ENCODE results near the gene SASH1.
"Not testable (repeated sequence)": the region's sequence is repeated elsewhere in the genome, so short reads cannot be mapped to it uniquely, and the experiment has no call there.

Gene SASH1

DNA sequence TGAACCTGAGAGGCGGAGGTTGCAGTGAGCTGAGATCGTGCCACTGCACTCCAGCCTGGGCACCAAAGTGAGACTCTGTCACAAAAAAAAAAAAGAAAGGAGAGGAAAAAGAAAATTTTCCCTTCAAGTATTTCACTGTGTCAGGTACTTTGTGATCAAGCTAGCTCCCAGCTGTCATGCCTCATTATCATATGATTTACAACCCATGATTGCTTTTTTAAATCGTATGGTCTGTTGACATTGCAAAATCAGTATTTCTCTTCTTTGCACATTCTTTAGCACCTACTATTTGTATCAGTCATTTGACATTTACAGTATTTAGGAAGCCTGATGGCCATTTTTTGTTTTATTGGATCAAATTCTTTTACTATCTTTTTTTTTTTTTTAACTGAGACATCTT, 22.4 kb downstream of the SASH1 start:
- no peak for DNase-seq (ENCODE audit: low read depth)

DNA sequence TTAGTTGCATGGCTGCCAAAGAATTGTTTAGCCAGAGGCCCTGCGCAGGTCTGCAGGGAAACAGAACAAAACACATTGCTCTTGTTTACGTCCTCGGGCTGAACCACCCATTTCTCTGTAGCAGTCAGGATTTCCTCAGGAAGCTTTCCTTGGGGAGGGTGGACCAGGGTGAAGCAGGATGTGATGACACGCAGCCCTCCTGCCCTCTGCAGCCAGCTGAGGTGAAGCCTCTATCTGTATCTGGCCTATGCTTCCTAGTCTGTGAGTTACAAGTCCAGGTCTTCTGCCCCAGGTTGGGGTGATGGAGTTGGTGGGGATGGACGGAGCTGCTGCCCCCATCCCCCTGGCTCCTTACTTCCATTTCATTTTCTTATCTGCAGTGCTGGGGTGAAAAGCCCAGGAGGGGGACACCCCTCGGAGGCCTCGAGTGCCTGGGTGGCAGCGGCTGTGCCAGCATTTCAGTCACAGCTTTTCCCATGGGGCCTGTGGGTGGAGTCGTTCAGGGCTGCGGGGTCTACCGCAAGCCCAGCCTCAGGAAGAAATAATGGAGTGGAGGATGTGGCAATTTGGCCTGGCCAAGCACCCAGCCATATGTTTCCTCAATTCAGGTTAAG, 24.9 kb downstream of the SASH1 start:
- DNase-seq (ENCODE audit: low read depth): peak; percentile 81

DNA sequence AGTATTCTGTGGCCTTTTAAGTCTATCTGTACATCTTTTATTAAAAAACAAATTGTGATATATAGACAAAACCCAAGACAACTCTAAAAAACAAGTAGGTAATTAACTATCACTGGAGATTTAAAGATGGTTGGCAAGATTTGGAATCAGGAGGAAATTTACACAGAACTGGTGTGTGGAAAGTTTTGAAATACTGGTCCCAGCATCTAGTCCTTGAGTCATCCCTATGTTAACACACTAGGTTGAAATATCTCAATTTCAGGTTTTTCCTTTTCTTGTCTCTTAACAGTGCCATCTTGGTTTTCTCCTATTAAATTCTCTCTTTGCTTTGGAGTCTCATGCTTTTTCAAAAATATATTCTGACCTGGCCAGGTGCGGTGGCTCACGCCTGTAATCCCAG, 27.5 kb downstream of the SASH1 start:
- no peak for DNase-seq (ENCODE audit: low read depth)

DNA sequence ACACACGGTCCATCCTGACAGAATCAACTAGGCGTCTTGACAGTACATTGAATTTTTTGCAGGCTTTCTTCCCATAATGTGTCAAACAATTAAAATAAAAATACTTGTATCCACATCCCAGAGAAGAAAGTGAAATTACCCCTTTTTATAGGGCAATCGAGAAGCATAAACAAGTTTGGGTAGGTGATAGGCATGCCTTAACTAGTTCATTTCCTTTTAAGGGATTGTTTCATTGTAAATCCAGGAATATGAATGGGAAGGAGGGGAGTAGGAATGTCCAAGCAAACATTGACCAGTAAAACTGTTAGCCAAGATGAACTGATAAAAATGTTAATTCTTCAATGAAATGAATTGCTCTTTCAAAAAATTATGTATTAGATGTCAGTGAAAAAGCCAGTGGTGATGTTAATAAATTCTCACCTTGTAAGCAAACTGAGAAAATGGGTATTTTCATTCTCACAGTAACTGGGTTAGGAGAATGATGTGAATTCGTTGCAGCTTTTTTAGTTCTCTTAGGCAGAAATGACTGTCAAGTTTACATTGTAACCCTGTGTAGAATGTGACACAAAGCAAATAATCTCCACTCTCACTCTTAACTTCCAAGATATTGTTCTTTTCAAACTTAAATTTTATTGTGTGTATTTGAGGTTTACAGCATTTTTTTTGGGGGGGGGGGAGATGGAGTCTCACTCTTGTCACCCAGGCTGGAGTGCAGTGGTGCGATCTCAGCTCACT, 31.6 kb downstream of the SASH1 start:
- no peak for DNase-seq (ENCODE audit: low read depth)

DNA sequence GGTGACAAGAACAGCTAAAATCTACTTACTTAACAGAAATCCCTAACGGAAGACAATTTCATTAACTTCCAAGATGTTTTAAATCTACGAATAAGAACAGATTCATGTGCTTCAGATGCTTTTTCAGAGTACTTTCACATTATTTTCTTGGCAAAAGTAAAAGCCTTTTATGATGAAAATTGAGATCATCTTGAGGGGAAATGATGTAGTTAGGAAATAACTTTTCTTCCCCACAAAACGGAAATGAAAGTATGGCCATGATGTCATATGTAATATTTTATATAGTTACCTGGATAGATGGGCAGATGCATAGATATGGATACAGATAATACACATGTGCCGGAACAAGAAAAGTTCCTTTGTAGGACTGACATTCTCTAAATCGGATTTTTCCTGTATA, 32.8 kb downstream of the SASH1 start:
- no peak for DNase-seq (ENCODE audit: low read depth)

DNA sequence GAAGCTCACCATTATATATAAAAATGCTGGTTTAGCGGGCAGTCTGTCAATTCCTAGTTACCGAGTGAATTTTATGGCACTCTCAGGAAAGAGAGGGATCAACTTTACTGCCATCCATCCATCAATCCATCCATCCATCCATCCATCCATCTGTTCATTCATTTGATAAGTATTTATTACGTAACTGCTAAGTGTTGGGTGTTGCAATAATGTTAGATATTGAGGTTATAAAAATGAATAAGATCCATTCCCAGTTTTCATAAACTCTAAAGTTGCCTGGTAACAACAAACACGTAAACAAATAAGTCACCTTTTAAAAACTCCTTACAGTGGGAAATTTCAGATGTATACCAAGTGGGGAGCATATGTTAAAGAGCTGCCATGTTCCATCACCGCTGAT, 36.8 kb downstream of the SASH1 start:
- DNase-seq (ENCODE audit: low read depth): no peak

DNA sequence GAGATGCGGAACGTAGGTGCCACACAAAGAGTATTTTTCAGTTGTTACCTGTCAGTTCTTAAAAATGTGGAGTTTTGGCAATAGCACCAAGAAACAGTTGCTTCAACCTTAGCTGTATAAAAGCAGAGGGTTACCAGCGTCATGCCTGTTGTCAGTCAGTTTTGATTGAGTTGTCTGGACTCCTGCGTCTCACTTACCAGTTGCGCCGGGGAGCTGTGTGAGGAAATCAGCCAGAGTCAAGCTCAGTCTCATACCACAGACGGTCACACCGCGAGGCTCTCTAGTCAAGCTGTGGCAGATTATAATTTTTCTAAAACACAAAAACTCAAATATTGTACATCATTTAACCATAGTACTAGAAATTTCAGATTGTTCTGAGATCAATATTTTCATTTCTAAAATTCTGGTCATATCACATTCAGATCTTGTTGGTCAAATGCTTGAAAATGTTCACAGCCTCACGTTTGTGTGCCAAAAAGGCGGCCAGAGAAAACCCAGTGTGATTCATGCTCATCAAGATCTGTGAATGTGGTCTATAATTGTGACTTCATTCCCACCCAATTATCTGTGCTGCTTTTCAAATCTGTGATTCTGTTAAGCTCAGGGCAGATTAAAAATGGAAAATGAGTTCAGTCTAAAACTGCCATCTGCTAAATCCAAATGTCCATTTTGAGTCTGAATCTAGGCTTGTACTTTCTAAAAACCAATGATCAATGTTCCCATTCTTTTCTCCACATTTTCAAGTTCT, 37.5 kb downstream of the SASH1 start:
- no peak for DNase-seq (ENCODE audit: low read depth)

DNA sequence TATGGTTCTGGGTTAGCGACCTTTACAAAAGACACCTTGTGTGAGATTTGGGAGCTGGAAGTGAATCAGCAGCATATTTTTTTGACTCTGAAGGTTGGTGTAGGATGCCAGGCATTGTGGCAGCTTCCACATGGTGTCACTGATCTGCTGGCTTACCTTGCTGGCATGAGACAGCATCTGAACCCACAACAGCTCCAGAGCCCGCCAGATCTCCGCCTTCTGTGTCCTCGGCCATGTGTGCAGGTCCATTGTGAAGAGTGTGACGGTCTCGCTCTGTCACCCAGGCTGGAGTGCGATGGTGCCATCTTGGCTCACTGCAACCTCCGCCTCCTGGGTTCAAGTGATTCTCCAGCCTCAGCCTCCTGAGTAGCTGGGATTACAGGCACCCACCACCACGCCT, 39.4 kb downstream of the SASH1 start:
- DNase-seq (ENCODE audit: low read depth): not testable (repeated sequence)

DNA sequence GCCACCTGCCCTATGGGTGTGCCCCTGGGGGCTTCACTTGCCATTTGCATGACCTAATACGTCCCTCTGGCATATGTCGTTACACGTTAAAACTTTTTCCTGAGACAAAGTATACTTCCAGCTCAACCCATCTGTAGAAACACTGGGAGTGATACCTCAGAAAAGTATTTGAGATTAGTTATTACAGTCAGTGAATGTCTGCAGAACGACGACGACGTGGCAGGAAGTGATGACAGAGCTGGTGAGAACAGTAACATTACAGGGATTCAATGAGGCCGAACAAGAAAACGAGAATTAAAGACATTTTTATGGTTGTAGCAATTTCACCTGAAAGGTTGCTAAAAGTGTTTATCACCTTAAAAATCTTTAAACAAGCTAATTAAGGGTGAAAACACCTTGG, 40.2 kb downstream of the SASH1 start:
- DNase-seq (ENCODE audit: low read depth): no peak

DNA sequence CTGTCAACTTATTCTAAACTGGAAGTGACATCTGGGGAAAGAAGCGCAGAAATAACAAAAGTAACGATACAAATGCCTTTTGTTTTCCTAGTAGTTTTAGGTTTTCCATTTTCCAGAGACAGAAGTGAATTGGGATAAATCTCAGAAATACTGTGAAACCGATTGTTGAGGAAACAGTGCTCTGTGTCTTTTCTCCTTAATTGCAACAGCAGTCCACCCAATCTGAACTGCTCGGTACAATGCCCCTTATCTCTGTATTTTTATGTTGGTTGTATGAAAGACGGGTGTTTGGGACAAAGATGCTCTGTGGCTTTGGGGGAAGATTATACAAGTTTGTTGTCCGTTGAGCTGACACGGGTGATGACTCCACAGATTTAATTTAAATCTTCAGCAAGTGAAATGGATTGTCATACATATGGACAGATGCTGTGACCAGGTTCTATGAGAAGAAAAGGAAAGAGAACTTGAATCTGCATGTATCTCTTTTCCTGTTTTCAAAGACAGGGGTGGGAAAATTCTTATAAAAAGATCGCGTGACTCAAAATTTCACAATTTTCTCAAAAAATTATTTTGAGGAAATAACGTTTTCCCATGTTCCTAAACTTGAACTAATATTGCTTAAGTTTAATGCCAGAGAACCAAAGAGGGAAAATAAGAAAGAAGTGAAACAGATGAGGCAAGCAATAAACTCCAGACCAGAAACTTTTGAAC, 41.2 kb downstream of the SASH1 start:
- no peak for DNase-seq (ENCODE audit: low read depth)

DNA sequence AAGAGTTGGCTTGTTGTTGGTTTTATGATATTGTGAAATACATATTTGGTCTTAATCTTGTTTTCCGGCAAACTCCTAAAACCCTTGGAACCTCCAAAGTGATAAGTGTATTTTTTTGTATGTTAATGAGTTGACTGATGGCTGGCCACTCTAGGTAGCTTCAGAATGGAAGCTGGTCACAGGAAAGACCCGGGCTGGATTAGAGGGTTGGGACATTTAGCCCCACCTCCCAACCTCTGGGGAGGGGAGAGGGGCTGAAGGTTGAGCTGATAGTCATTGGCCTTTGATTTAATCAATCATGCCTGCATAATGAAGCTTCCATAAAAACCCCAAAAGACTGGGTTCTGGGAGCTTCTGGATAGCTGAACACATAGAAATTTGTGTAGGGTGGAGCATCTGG, 42.7 kb downstream of the SASH1 start:
- DNase-seq (ENCODE audit: low read depth): no peak

DNA sequence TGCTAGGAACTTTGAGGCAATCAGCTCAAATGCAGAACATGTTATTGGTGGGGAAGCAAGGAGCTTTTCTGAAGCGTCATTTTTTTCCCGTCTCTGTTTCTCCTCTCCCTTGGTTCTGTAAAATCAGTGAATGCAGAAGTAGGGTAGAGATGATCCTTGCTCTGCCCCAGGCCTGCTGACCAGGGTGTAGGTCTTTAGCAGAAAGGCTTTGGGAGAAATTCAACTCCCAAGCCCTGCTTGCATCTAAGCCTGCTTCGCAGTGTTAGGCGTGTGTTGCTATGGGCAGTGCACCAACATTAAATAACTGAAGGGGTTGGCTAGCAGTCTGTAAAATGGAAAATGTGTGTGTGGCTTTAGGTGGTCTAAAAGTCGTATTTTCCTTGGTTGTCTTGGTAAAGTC, 45.9 kb downstream of the SASH1 start:
- no peak for DNase-seq (ENCODE audit: low read depth)

DNA sequence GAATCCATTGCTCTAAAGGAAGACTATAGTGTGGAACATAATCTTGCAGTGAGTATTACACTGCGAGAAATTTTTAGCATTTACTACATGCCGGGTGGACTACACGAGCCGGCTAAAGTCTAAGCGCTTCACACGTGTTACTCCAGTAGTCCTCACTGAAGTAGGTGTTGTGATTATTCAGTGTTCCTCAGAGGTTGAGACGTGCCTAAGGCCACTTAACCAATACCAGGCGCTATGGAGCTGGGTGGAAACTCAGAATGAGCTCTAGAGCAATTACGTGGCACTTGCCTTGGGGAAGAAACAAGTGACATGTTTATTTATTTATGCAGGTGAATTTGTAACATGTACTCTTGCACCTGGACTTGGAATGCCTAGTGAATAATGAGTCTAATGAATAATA, 46.4 kb downstream of the SASH1 start:
- no peak for DNase-seq (ENCODE audit: low read depth)

DNA sequence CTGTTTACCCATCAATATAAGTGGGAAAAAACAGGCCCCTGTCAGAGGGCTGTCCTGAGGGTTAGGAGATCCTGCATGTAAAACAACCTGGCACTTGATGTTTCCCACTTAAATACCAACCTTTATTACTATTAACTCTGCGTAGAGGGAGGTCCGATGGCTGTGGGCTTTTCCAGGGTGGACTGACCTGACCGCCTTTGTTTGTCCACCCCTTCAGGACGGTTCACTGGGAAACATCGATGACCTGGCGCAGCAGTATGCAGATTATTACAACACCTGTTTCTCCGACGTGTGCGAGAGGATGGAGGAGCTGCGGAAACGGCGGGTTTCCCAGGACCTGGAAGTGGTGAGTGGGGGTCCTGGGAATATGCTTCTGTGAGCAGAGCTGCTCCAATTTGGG, 47.3 kb downstream of the SASH1 start:
- DNase-seq (ENCODE audit: low read depth): no peak

DNA sequence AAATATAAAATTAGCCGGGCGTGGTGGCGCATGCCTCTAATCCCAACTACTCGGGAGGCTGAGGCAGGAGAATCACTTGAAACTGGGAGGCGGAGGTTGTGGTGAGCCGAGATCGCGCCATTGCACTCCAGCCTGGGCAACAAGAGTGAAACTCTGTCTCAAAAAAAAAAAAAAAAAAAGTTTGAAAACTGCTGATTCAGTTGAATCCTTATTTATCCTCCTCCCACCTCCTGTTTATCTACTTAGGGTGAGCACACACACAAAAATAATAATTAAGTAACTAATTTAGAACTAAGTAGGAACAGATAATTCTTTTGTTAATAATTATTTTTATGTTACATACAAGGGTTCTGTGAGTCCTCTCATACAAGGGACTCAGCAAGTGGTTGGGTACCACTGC, 49.5 kb downstream of the SASH1 start:
- not testable (repeated sequence) for DNase-seq (ENCODE audit: low read depth)

DNA sequence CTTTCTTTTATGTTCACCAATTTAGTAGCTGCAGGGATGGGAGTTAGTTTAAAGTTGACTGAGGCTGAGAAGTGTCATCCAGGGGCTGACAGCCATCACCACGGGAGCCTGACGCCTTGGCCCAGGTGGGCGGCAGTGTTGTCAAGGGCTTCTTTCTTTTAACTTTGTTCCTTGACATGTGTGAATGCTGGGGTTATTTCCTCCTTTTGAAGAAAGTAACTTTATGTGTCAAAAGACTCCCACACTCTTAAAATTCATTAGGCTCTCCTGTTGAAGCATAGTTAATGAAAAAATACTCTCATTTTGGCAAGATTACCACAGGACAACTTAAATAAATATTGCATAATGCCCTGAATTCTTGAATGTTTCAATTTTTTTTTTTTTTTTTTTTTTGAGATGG, 50.0 kb downstream of the SASH1 start:
- DNase-seq (ENCODE audit: low read depth): no peak

DNA sequence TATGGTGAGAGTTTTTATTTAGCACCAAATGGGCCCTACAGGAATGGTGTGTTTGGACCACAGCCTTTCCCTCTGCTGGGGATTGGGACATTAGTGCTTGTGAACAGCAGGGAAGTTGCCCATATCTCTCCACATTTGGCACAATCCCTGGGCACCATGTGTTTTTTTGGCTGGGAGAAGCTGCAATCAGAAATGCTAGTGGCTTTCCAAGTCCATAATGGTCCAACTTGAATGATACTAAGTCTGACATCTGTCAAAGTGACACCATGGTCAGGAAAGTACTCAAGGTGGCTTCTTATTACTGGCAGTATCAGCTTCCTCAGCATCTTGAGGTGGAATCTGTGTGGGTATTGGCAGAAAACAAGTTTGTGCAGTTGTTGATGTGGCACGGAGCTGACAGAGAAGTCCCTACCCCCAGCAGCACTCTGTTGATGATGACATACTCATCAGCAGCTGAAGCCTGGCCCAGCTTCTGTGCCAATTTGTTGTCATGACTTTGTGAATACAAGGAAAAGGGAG, 53.0 kb downstream of the SASH1 start:
- DNase-seq (ENCODE audit: low read depth): no peak

DNA sequence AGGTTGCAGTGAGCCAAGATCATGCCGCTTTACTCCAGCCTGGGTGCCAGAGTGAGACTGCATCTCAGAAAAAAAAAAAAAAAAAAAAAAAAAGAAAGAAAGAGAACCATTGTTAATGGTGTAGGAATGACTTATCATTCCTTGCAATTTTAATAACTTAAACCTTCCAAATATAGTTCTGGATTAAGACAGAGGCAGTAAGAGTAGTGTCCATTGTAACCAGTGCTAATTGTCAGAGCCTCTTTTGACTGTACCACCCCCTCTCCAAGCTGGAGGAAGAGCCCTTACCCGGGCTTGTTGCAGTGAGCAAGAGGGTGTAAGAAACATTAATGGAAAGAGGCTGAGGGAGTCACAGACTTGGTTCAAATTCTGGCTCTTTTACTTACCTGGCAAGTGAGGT, 53.8 kb downstream of the SASH1 start:
- DNase-seq (ENCODE audit: low read depth): no peak

DNA sequence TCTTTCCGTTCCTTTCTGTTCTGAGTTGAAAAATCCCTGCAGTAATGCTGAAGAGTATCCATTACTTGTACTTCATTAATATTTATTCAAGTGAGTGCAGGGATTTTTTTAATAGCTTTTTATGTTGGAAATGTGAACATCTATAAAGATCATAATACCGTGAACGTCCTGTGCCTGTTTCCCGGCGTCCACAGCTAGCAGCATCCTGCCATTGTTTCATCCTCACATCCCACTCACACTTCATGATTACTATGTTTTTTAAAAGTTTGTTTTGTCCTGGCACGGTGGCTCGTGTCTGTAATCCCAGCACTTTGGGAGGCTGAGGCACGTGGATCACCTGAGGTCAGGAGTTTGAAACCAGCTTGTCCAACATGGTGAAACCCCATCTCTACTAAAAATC, 54.3 kb downstream of the SASH1 start:
- no peak for DNase-seq (ENCODE audit: low read depth)

DNA sequence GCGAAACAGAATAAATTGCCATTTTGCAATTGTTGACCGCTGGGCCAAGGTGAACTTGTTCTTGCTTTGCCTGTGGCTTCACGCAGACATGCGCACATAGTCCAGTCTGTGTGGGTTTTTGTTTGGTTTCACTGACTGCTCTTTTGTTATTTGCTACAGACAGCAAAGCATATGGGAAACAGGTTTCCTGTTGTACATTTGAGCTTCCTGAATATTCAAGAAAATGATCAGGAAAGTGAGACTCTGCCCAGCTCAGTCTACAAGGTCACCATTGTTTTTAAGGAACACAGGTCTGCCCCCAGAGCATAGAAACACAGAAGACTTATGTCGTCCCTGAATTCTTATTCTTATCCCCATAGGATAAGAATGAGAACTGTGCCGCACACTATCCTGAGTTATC, 55.6 kb downstream of the SASH1 start:
- no peak for DNase-seq (ENCODE audit: low read depth)

DNA sequence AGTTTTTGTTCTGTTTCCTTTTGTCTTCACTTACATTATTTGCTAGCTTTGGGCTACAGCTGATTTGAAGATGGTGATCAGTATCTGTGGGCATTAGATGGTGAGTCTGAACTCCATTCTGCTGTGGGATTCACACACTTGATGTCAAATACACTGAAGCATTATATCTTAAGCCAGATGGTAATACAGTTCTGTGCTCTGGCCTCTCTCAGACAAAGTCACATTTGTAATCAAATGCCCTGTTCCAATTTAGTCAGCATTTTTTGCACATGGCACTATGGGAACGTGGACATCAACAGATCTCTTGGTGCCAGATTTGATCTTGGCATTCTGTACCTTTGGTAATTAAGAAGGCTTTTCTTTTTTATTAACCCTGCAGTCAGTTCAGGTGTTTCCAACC, 56.0 kb downstream of the SASH1 start:
- DNase-seq (ENCODE audit: low read depth): no peak

DNA sequence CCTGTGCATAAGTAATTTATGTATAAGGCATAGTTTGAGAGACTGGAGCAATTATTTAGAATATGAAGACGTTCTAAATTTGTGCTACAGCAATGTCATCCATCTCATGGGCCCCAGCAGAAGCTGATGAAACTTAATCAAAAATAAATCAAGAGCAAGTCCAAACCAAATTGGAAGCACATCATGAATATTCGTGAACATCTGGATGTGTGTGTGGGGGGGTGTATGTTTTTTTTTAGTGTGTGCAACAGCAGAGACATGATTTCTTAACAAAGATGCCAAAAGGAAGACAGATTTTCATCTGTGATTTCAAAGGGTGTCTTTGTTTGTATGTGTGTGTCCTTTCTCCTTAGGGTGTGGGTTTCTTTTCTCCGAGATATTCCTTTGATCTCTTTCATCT, 58.9 kb downstream of the SASH1 start:
- DNase-seq (ENCODE audit: low read depth): no peak

Measured in ELR (cell line).